ENCODE data around the gene AP1AR.

DNA sequence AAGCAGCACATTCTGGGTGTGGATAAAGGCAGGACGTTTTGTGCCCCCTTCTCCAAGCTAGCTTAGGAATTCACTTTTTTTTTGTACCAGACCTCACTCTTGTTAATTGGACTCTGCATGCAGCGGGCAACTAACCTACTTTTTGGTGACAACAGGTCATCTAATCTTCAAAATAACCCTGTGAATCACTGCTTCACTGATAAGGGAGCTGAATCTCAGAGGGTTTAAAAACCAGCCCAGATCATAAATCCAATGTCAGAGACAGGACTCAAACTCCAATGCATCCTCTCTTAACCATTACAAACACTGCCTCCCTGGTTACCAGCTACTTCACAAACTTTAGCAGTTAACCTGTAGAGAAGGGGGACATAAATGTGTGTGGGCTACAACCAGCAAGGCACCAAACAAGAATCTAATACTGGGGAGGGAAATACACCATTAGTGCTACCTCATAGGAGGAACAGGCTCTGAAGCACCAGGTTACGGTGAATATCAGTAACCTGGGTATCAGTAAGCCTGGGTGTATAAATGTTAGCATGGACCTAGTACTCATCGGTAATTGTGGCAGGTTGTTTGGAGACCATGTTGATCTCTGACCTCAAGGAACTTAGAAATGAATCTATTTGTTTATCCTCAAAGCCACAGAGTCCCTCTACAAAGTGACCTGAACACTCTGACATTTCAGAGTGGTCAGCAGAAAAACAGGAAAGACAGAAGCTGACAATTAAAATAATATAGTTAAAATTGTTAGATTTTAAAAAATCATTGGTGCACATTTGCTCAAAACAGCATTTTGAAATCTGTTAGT, 51.5 kb downstream of the AP1AR start:
- no peak for TF ChIP-seq POLR2A (IDR thresholded peaks at IDR 0.05)
- TF ChIP-seq, protein P1, sequence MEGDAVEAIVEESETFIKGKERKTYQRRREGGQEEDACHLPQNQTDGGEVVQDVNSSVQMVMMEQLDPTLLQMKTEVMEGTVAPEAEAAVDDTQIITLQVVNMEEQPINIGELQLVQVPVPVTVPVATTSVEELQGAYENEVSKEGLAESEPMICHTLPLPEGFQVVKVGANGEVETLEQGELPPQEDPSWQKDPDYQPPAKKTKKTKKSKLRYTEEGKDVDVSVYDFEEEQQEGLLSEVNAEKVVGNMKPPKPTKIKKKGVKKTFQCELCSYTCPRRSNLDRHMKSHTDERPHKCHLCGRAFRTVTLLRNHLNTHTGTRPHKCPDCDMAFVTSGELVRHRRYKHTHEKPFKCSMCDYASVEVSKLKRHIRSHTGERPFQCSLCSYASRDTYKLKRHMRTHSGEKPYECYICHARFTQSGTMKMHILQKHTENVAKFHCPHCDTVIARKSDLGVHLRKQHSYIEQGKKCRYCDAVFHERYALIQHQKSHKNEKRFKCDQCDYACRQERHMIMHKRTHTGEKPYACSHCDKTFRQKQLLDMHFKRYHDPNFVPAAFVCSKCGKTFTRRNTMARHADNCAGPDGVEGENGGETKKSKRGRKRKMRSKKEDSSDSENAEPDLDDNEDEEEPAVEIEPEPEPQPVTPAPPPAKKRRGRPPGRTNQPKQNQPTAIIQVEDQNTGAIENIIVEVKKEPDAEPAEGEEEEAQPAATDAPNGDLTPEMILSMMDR (IDR thresholded peaks at IDR 0.05), result no peak

Measured in heart left ventricle (tissue), 13 donors.